H9 (cell line): ENCODE measurements around the gene PFKP. TPM values are rescaled to one million over a fixed set of nuclear protein-coding genes. Genes with fewer than 3 reads are reported as not detected.

Experiments
- DNase-seq: peaks from one replicate; pipeline ENCODE4 v3.0.0-alpha.2; 2017
- H2AFZ ChIP-seq: one replicate; pipeline ENCODE4 v1.6.1; 2013; ENCODE audit warnings: mild to moderate bottlenecking, low read length, control low read depth, moderate library complexity
- H2AK5ac ChIP-seq: 2 replicates; pipeline ENCODE4 v1.6.1; 2013; ENCODE audit warnings: low read length, control low read depth, mixed read lengths; ENCODE audit not compliant: insufficient read length
- H2BK120ac ChIP-seq: one replicate; pipeline ENCODE4 v1.6.1; 2013; ENCODE audit warnings: low read depth, mild to moderate bottlenecking, low read length, control low read depth, inconsistent platforms; ENCODE audit not compliant: poor library complexity, severe bottlenecking
- H2BK12ac ChIP-seq: 2 replicates; pipeline ENCODE4 v1.6.1; 2013; ENCODE audit warnings: low read length, control low read depth, mixed read lengths, low read depth; ENCODE audit not compliant: insufficient read length
- H2BK15ac ChIP-seq: 2 replicates; pipeline ENCODE4 v1.6.1; 2013; ENCODE audit warnings: low read depth, low read length, control low read depth
- H2BK20ac ChIP-seq: one replicate; pipeline ENCODE4 v1.6.1; 2013; ENCODE audit warnings: low read depth, mild to moderate bottlenecking, low read length, control low read depth, inconsistent platforms; ENCODE audit not compliant: poor library complexity, severe bottlenecking
- H2BK5ac ChIP-seq: 2 replicates; pipeline ENCODE4 v1.6.1; 2013; ENCODE audit warnings: low read length, control low read depth, mixed read lengths; ENCODE audit not compliant: insufficient read length
- H3K14ac ChIP-seq: 2 replicates; pipeline ENCODE4 v1.6.1; 2013; ENCODE audit warnings: low read length, control low read depth; ENCODE audit not compliant: insufficient read depth
- H3K18ac ChIP-seq: 2 replicates; pipeline ENCODE4 v1.6.1; 2013; ENCODE audit warnings: low read depth, mild to moderate bottlenecking, mixed read lengths, low read length, control low read depth; ENCODE audit not compliant: insufficient read length
- H3K23ac ChIP-seq: 2 replicates; pipeline ENCODE4 v1.6.1; 2013; ENCODE audit warnings: low read length, control low read depth, mixed read lengths, low read depth; ENCODE audit not compliant: insufficient read length
- H3K23me2 ChIP-seq: 2 replicates; pipeline ENCODE4 v1.6.1; 2013; ENCODE audit warnings: low read depth, mild to moderate bottlenecking, mixed read lengths, low read length, control low read depth; ENCODE audit not compliant: insufficient read length, poor library complexity, severe bottlenecking
- H3K27ac ChIP-seq: 2 replicates; pipeline ENCODE4 v1.5.1; 2013; ENCODE audit warnings: low read length, control low read depth, mixed read lengths, low read depth; ENCODE audit not compliant: insufficient read length
- H3K27me3 ChIP-seq: 2 replicates; pipeline ENCODE4 v1.6.1; 2013; ENCODE audit warnings: low read length, control low read depth, inconsistent platforms; ENCODE audit not compliant: insufficient read depth
- H3K4ac ChIP-seq: 2 replicates; pipeline ENCODE4 v1.6.1; 2013; ENCODE audit warnings: low read depth, mild to moderate bottlenecking, control low read depth, inconsistent platforms, low read length, moderate library complexity
- H3K4me1 ChIP-seq: 2 replicates; pipeline ENCODE4 v1.6.1; 2013; ENCODE audit warnings: low read length, control low read depth, inconsistent platforms; ENCODE audit not compliant: insufficient read depth
- H3K4me2 ChIP-seq: 2 replicates; pipeline ENCODE4 v1.6.1; 2013; ENCODE audit warnings: low read length, control low read depth, mixed read lengths; ENCODE audit not compliant: insufficient read length, insufficient read depth
- H3K56ac ChIP-seq: 2 replicates; pipeline ENCODE4 v1.6.1; 2013; ENCODE audit warnings: low read depth, mild to moderate bottlenecking, mixed read lengths, low read length, control low read depth; ENCODE audit not compliant: insufficient read length
- H3K79me1 ChIP-seq: 2 replicates; pipeline ENCODE4 v1.6.1; 2013; ENCODE audit warnings: low read depth, mild to moderate bottlenecking, moderate library complexity, low read length, control low read depth, inconsistent platforms; ENCODE audit not compliant: insufficient read depth, poor library complexity, severe bottlenecking
- H3K79me2 ChIP-seq: 2 replicates; pipeline ENCODE4 v1.6.1; 2013; ENCODE audit warnings: low read length, control low read depth, inconsistent platforms; ENCODE audit not compliant: insufficient read depth
- H3K9ac ChIP-seq: 2 replicates; pipeline ENCODE4 v1.6.1; 2013; ENCODE audit warnings: low read length, control low read depth, mixed read lengths; ENCODE audit not compliant: insufficient read length; ENCODE audit errors: extremely low read depth
- H3K9me3 ChIP-seq: one replicate; pipeline ENCODE4 v1.6.1; 2013; ENCODE audit warnings: low read depth, low read length, inconsistent platforms; ENCODE audit not compliant: control insufficient read depth
- H3T11ph ChIP-seq: one replicate; pipeline ENCODE4 v1.6.1; 2013; ENCODE audit warnings: mild to moderate bottlenecking, low read length, control low read depth, inconsistent platforms
- H4K20me1 ChIP-seq: one replicate; pipeline ENCODE4 v1.6.1; 2013; ENCODE audit not compliant: control insufficient read depth, insufficient read length, insufficient read depth
- H4K5ac ChIP-seq: 2 replicates; pipeline ENCODE4 v1.6.1; 2013; ENCODE audit warnings: low read depth, mild to moderate bottlenecking, mixed read lengths, low read length, control low read depth; ENCODE audit not compliant: insufficient read length
- H4K8ac ChIP-seq: replicated peaks from 2 replicates; pipeline ENCODE4 v1.6.1; 2013; ENCODE audit warnings: low read length, control low read depth, mixed read lengths, low read depth; ENCODE audit not compliant: insufficient read length
- H4K91ac ChIP-seq: 2 replicates; pipeline ENCODE4 v1.6.1; 2013; ENCODE audit warnings: low read depth, mild to moderate bottlenecking, moderate library complexity, mixed read lengths, low read length, control low read depth; ENCODE audit not compliant: insufficient read length
- H3K27ac Mint-ChIP-seq, 3 experiments: 2 replicates in 2 of 3; 3 replicates in 1 of 3; pipeline ENCODE4 v1.8.0; 2020 to 2021; ENCODE audit warnings: mixed read lengths in 3 of 3, mild to moderate bottlenecking in 1 of 3, moderate library complexity in 1 of 3
- H3K27me3 Mint-ChIP-seq: 2 replicates; pipeline ENCODE4 v1.8.0; 2021; ENCODE audit warnings: low read depth, mild to moderate bottlenecking, moderate library complexity, mixed read lengths
- H3K36me3 Mint-ChIP-seq, 3 experiments: 2 replicates in 2 of 3; 3 replicates in 1 of 3; pipeline ENCODE4 v1.8.0; 2020 to 2021; ENCODE audit warnings: low read depth in 3 of 3, mixed read lengths in 3 of 3; ENCODE audit not compliant: insufficient read depth in 1 of 3
- H3K4me1 Mint-ChIP-seq, 2 experiments: 2 replicates each; pipeline ENCODE4 v1.8.0; 2020; ENCODE audit warnings: mixed read lengths in 2 of 2
- H3K4me3 Mint-ChIP-seq, 2 experiments: 2 replicates in 1 of 2; 3 replicates in 1 of 2; pipeline ENCODE4 v1.8.0; 2020 to 2021; ENCODE audit warnings: mild to moderate bottlenecking in 2 of 2, mixed read lengths in 2 of 2, moderate library complexity in 1 of 2
- H3K9me3 Mint-ChIP-seq, 2 experiments: 2 replicates in 1 of 2; 3 replicates in 1 of 2; pipeline ENCODE4 v1.8.0; 2020; ENCODE audit warnings: mild to moderate bottlenecking in 2 of 2, mixed read lengths in 2 of 2, moderate library complexity in 1 of 2
- WGBS: extraction: QIAGEN DNeasy Blood & Tissue Kit; methylation state at CpG from one replicate; pipeline ENCODE4 v1.1.7; 2013; ENCODE audit warnings: missing lambda C conversion rate, low lambda C conversion rate, mixed read lengths; ENCODE audit not compliant: insufficient read length; ENCODE audit errors: extremely low coverage; 5-methylcytosine and 5-hydroxymethylcytosine counted together
- total RNA-seq: library from RNA; stranded (reverse); gene quantifications from 2 replicates; pipeline ENCODE4 v1.2.1, GENCODE V29; 2021
- TF ChIP-seq, protein P1 (sequence below): fragments of 200-600 bp; sonication (generic); conservative IDR thresholded peaks from 3 replicates; pipeline ENCODE4 v1.8.0; 2021; ENCODE audit warnings: antibody characterized with exemption, mild to moderate bottlenecking

The PFKP gene
- total RNA-seq, 1 experiment from 2014 or later: 145 TPM

DNA sequence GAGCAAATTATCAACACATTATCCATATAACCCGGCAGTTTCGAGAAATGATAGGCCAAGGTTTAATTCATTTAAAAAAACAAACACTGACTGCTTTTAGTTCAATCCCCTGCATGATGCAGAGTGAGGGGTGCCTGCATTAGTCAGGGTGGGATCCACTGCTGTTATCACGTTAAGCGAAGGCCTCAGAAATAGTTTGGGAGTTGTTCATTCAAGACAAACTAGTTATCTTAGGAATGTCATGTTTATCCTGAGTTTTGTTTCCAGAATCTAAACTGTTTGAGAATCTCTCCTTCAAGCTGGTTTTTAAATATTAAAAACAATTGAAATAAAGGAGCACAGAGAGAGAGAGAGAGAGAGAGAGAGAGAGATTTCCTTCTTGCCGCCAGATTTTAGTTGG is 36.6 kb upstream of the PFKP start:
- Mint-ChIP-seq H3K27ac (no peak overlapping the region), H3K4me1 (no peaks in the 10 kb centered on the region), H3K27me3 (no peaks in the 10 kb centered on the region; the same call in 1 of the 2 replicates), H3K36me3 (no peaks in the 10 kb centered on the region), H3K4me3 (no peak overlapping the region), H3K9me3 (no peaks in the 10 kb centered on the region)
- H3K27ac ChIP-seq: no peak overlapping the region
- H3K14ac ChIP-seq: no peak overlapping the region
- no peak overlapping the region for H3K9ac ChIP-seq
- no peak overlapping the region for H2AK5ac ChIP-seq
- H3K4me2 ChIP-seq: no peak overlapping the region
- no peak overlapping the region for H2BK12ac ChIP-seq
- no peak overlapping the region for H2BK5ac ChIP-seq
- H2BK15ac ChIP-seq: no peak overlapping the region
- no peak overlapping the region for H4K5ac ChIP-seq
- TF ChIP-seq, protein P1, sequence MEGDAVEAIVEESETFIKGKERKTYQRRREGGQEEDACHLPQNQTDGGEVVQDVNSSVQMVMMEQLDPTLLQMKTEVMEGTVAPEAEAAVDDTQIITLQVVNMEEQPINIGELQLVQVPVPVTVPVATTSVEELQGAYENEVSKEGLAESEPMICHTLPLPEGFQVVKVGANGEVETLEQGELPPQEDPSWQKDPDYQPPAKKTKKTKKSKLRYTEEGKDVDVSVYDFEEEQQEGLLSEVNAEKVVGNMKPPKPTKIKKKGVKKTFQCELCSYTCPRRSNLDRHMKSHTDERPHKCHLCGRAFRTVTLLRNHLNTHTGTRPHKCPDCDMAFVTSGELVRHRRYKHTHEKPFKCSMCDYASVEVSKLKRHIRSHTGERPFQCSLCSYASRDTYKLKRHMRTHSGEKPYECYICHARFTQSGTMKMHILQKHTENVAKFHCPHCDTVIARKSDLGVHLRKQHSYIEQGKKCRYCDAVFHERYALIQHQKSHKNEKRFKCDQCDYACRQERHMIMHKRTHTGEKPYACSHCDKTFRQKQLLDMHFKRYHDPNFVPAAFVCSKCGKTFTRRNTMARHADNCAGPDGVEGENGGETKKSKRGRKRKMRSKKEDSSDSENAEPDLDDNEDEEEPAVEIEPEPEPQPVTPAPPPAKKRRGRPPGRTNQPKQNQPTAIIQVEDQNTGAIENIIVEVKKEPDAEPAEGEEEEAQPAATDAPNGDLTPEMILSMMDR: no peak
- H3K79me1 ChIP-seq: no peaks in the 10 kb centered on the region
- H3K27me3 ChIP-seq: no peaks in the 10 kb centered on the region
- no peak overlapping the region for H2BK120ac ChIP-seq
- no peaks in the 10 kb centered on the region for H3K4me1 ChIP-seq
- H2AFZ ChIP-seq: no peak overlapping the region
- H3K23ac ChIP-seq: no peak overlapping the region
- DNase-seq: no peak
- no peaks in the 10 kb centered on the region for H3K9me3 ChIP-seq
- no peaks in the 10 kb centered on the region for H4K20me1 ChIP-seq
- no peak overlapping the region for H3K56ac ChIP-seq
- no peaks in the 10 kb centered on the region for H3K23me2 ChIP-seq
- H4K8ac ChIP-seq: no peak overlapping the region
- no peak overlapping the region for H3K18ac ChIP-seq
- no peak overlapping the region for H2BK20ac ChIP-seq
- H3K4ac ChIP-seq: no peak overlapping the region
- WGBS: no CpG with 5 or more reads among the region's 5 CpGs
- no peak overlapping the region for H4K91ac ChIP-seq
- no peaks in the 10 kb centered on the region; the same call in 1 of the 2 replicates for H3K79me2 ChIP-seq
- no peak overlapping the region for H3T11ph ChIP-seq
